Hepatocyte (in vitro differentiated cells): ENCODE measurements around the gene CDA.

Experiments used
- EZH2 ChIP-seq: fragments of 200-600 bp; sonication (generic); IDR thresholded peaks from 2 replicates; pipeline ENCODE4 v1.6.1; 2016; ENCODE audit warnings: antibody characterized with exemption, mild to moderate bottlenecking, borderline replicate concordance
- TF ChIP-seq, protein P1 (sequence below): fragments of 200-600 bp; sonication (generic); IDR thresholded peaks from 2 replicates; pipeline ENCODE4 v1.5.1; 2016; ENCODE audit warnings: antibody characterized with exemption, mild to moderate bottlenecking; ENCODE audit not compliant: poor library complexity

DNA sequence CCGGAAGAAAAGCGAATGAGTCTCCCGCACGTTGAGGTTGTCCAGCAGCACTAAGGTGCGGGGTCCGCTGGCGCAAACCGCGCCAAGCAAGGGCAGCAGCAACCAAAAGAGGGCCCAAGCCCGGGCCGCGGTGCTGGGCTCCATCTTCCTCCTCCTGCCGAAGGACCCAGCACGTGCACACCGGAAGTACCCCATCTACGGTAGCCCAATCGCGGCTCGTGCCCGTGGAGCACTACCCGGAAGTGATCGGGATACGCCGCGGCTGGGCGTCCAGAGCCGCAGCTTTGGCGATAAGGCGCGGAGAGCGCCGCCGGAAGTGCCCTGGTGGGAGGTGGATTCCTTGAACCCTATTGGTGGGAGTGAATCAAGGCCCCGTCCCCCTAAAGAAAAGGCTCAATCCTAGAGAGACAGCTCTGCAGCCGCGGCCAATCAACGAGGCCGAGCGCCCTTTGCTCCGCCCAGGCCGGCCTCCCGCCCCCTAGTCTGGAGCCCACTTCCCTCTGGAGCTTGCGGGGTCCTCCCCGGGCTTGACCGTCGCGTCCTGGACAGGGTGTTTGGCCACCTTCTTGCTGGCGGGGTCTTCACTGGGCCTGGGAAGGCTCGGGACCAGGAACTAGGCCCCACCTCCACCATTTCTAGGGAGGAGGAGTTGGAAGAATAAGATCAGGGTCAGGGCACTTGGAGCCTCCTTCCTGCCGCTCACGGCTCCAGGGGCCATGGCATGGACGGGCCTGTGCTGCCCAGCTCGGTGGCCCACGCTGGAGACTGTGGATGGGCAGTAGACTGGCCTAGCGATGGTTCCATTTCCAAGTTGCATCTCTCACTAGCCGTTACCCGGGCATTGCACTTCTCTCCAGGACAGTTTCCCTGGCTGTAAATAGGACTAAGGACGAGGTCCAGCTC is 72.6 kb downstream of the CDA start, which contains the start of gene DDOST:
- TF ChIP-seq EZH2: no peak
- TF ChIP-seq, protein P1, sequence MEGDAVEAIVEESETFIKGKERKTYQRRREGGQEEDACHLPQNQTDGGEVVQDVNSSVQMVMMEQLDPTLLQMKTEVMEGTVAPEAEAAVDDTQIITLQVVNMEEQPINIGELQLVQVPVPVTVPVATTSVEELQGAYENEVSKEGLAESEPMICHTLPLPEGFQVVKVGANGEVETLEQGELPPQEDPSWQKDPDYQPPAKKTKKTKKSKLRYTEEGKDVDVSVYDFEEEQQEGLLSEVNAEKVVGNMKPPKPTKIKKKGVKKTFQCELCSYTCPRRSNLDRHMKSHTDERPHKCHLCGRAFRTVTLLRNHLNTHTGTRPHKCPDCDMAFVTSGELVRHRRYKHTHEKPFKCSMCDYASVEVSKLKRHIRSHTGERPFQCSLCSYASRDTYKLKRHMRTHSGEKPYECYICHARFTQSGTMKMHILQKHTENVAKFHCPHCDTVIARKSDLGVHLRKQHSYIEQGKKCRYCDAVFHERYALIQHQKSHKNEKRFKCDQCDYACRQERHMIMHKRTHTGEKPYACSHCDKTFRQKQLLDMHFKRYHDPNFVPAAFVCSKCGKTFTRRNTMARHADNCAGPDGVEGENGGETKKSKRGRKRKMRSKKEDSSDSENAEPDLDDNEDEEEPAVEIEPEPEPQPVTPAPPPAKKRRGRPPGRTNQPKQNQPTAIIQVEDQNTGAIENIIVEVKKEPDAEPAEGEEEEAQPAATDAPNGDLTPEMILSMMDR: peak; percentile 58
